ENCODE measurements around the gene SCUBE2. TPM values are rescaled to one million over a fixed set of nuclear protein-coding genes. Genes with fewer than 3 reads are reported as not detected.

Gene SCUBE2
- total and polyA plus RNA-seq, 3 experiments from 2014 or later = 0.47 TPM; not detected in 2

- POLR2A ChIA-PET = no interaction called here
Observed at GRCh38 chr11:9120664-9121468, 29.5 kb upstream of the SCUBE2 start.

DNA sequence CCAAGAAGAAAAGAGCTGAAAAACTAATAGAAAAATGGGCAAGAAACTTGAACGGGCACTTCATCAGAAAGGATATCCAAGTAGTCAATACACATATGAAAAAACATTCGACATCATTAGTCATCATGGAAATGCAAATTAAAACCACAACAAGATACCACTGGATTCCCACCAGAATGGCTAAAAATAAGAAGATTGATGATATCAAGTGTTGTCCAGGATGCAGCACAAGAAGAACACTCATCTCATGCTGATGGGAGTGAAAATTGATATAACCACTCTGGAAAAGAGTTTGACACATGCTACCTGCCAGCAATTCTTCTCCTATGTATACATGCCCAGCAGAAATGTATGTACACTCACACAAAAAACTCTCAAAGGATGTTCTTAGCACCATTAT, 26.9 kb upstream of the SCUBE2 start:
- Mint-ChIP-seq H3K4me3 (no peak overlapping the region), H3K27ac (no peak overlapping the region), H3K36me3 (peaks cover 0 to 4% (median 0%) of the 10 kb centered on the region in 3 donors), H3K27me3 (peaks cover 7 to 11% of the 10 kb centered on the region in 2 donors), H3K9me3 (peaks cover under 1 to 2% (median 1%) of the 10 kb centered on the region in 5 donors), H3K4me1 (no peaks in the 10 kb centered on the region)
- H3K27me3 ChIP-seq (ENCODE audit: insufficient read depth, low read length, poor library complexity, severe bottlenecking) = no peaks in the 10 kb centered on the region
- no peaks in the 10 kb centered on the region for H3K4me1 ChIP-seq (ENCODE audit: insufficient read depth, low read length)
- DNase-seq = no peak
- H3K36me3 ChIP-seq (ENCODE audit: insufficient read depth, low read length) = no peaks in the 10 kb centered on the region
- H3K9me3 ChIP-seq (ENCODE audit: low read length) = no peaks in the 10 kb centered on the region
- H3K4me3 ChIP-seq (ENCODE audit: low read length) = no peak overlapping the region
- POLR2A ChIA-PET = no interaction called here
- no peak overlapping the region for H3K27ac ChIP-seq (ENCODE audit: low read depth, low read length)
- CTCF ChIA-PET = interaction anchor here (0.8 to 1.8 kb wide), 3 partner anchors 9 to 416 kb away, joined by 3 to 6 read pairs (median 4); no protein-coding TSS in a partner anchor

More at GRCh38 chr11:9120664-9121468, 29.5 kb upstream of the SCUBE2 start:
- H3K4me3 ChIP-seq (ENCODE audit: low read length) = no peak overlapping the region
- Mint-ChIP-seq H3K4me1 (no peaks in the 10 kb centered on the region), H3K9me3 (no peaks in the 10 kb centered on the region), H3K27ac (peak overlapping the region in 1 of 8 donors; percentile 43), H3K36me3 (no peaks in the 10 kb centered on the region), H3K27me3 (peaks cover 11% of the 10 kb centered on the region in 2 donors), H3K4me3 (no peak overlapping the region)
- H3K9me3 ChIP-seq (ENCODE audit: low read length) = no peaks in the 10 kb centered on the region
- no peak for DNase-seq
- H3K27ac ChIP-seq (ENCODE audit: low read depth, low read length) = no peak overlapping the region
- no peaks in the 10 kb centered on the region for H3K27me3 ChIP-seq (ENCODE audit: insufficient read depth, low read length, poor library complexity, severe bottlenecking)
- no peaks in the 10 kb centered on the region for H3K4me1 ChIP-seq (ENCODE audit: insufficient read depth, low read length)
- CTCF ChIA-PET = interaction anchor here (1.6 kb wide), 1 partner anchor 17 kb away, joined by 3 read pairs; no protein-coding TSS in a partner anchor
- H3K36me3 ChIP-seq (ENCODE audit: insufficient read depth, low read length) = no peaks in the 10 kb centered on the region

DNA sequence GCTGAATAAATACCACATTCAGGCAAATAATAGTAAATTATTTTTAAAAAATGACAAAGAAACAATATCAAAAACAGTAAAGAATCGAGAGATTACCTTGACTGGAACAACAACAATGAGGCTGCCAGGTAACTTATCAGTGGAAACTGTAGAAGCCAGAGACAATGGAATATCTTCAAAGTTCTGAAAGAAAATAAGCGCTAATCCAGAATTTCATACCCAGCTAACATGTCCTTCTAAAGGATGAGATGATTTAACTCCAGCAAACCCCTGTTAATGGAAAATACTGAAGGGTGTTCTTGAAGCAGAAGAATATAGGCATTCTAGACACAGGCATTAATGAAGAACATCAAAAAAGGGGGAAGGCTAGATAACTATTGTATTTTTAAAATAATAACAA, 20.7 kb upstream of the SCUBE2 start:
- H3K4me3 Mint-ChIP-seq = no peak overlapping the region
- POLR2A ChIA-PET = no interaction called here
- Histone ChIP-seq H3K36me3 (ENCODE audit: insufficient read depth, low read length) (no peaks in the 10 kb centered on the region), H3K27ac (ENCODE audit: low read depth, low read length) (no peak overlapping the region), H3K9me3 (ENCODE audit: low read length) (no peaks in the 10 kb centered on the region), H3K4me3 (ENCODE audit: low read length) (no peak overlapping the region), H3K27me3 (ENCODE audit: insufficient read depth, low read length, poor library complexity, severe bottlenecking) (no peaks in the 10 kb centered on the region), H3K4me1 (ENCODE audit: insufficient read depth, low read length) (no peaks in the 10 kb centered on the region)
- no peaks in the 10 kb centered on the region for H3K4me1 Mint-ChIP-seq
- peaks cover 0 to 7% of the 10 kb centered on the region in 2 donors for H3K27me3 Mint-ChIP-seq
- no peak for DNase-seq
- H3K9me3 Mint-ChIP-seq = peaks cover 13 to 16% (median 14%) of the 10 kb centered on the region in 5 donors
- peaks cover 0 to 12% (median 0%) of the 10 kb centered on the region in 3 donors for H3K36me3 Mint-ChIP-seq
- H3K27ac Mint-ChIP-seq = no peak overlapping the region
- CTCF ChIA-PET = no interaction called here

- H3K27ac Mint-ChIP-seq = no peak overlapping the region
- no peak for DNase-seq
- ChIA-PET POLR2A (no interaction called here), CTCF (interaction anchor here (0.9 kb wide), 1 partner anchor 28 kb away, joined by 3 read pairs; no protein-coding TSS in a partner anchor)
- Histone ChIP-seq H3K27ac (ENCODE audit: low read depth, low read length) (no peak overlapping the region), H3K9me3 (ENCODE audit: low read length) (no peaks in the 10 kb centered on the region), H3K27me3 (ENCODE audit: insufficient read depth, low read length, poor library complexity, severe bottlenecking) (no peaks in the 10 kb centered on the region), H3K4me3 (ENCODE audit: low read length) (no peak overlapping the region), H3K36me3 (ENCODE audit: insufficient read depth, low read length) (no peaks in the 10 kb centered on the region), H3K4me1 (ENCODE audit: insufficient read depth, low read length) (no peaks in the 10 kb centered on the region)
- no peak overlapping the region for H3K4me3 Mint-ChIP-seq
- H3K27me3 Mint-ChIP-seq = peaks cover 0 to 11% of the 10 kb centered on the region in 2 donors
- no peaks in the 10 kb centered on the region for H3K4me1 Mint-ChIP-seq
- peaks cover 0 to 14% (median 0%) of the 10 kb centered on the region in 3 donors for H3K36me3 Mint-ChIP-seq
- peaks cover 13 to 16% (median 14%) of the 10 kb centered on the region in 5 donors for H3K9me3 Mint-ChIP-seq
Observed at GRCh38 chr11:9109858-9110731, 18.7 kb upstream of the SCUBE2 start.

- ChIA-PET CTCF (no interaction called here), POLR2A (no interaction called here)
- Histone ChIP-seq H3K4me3 (ENCODE audit: low read length) (no peak overlapping the region), H3K4me1 (ENCODE audit: insufficient read depth, low read length) (no peaks in the 10 kb centered on the region), H3K27me3 (ENCODE audit: insufficient read depth, low read length, poor library complexity, severe bottlenecking) (no peaks in the 10 kb centered on the region), H3K36me3 (ENCODE audit: insufficient read depth, low read length) (no peaks in the 10 kb centered on the region), H3K9me3 (ENCODE audit: low read length) (no peaks in the 10 kb centered on the region), H3K27ac (ENCODE audit: low read depth, low read length) (no peak overlapping the region)
- no peak overlapping the region for H3K27ac Mint-ChIP-seq
- H3K4me1 Mint-ChIP-seq = no peaks in the 10 kb centered on the region
- DNase-seq = no peak
- H3K9me3 Mint-ChIP-seq = no peaks in the 10 kb centered on the region
- peaks cover 0 to 2% (median 0%) of the 10 kb centered on the region in 3 donors for H3K36me3 Mint-ChIP-seq
- no peak overlapping the region for H3K4me3 Mint-ChIP-seq
- H3K27me3 Mint-ChIP-seq = peaks cover 0 to 32% of the 10 kb centered on the region in 2 donors
Observed at GRCh38 chr11:9104580-9104979, 13.2 kb upstream of the SCUBE2 start.

GRCh38 chr11:9103542-9104276, 12.3 kb upstream of the SCUBE2 start:
- CTCF ChIA-PET = no interaction called here
- H3K9me3 Mint-ChIP-seq = no peaks in the 10 kb centered on the region
- no peak overlapping the region for H3K4me3 Mint-ChIP-seq

DNA sequence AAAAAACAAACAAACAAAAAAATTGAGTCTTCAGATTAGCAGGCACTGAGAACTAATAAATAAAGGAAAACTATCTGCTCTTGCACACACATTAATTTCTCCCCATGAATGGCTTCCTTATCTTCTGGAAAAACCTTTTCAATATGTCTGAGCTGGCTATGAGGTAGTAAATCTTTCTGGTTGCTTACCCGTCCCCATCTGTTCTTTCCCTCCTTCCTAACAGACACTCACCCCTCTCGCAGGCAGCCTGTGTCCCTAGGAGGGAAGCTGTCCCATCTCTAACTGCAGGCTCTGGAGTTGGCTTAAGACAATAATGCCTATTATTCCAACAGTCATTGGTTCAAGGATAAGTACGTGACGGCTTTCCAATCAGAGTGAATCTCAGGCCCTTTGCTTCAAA, 8.2 kb upstream of the SCUBE2 start:
- Mint-ChIP-seq H3K27ac (no peak overlapping the region), H3K9me3 (no peaks in the 10 kb centered on the region), H3K36me3 (no peaks in the 10 kb centered on the region), H3K4me1 (no peaks in the 10 kb centered on the region), H3K27me3 (peaks cover 5 to 45% of the 10 kb centered on the region in 2 donors), H3K4me3 (no peak overlapping the region)
- H3K27me3 ChIP-seq (ENCODE audit: insufficient read depth, low read length, poor library complexity, severe bottlenecking) = no peaks in the 10 kb centered on the region
- no peaks in the 10 kb centered on the region for H3K9me3 ChIP-seq (ENCODE audit: low read length)
- H3K4me3 ChIP-seq (ENCODE audit: low read length) = no peak overlapping the region
- H3K4me1 ChIP-seq (ENCODE audit: insufficient read depth, low read length) = no peaks in the 10 kb centered on the region
- ChIA-PET CTCF (no interaction called here), POLR2A (interaction anchor here (0.7 kb wide), 1 partner anchor 260 kb away, joined by 5 read pairs; no protein-coding TSS in a partner anchor)
- no peak overlapping the region for H3K27ac ChIP-seq (ENCODE audit: low read depth, low read length)
- DNase-seq = no peak
- H3K36me3 ChIP-seq (ENCODE audit: insufficient read depth, low read length) = no peaks in the 10 kb centered on the region

More at GRCh38 chr11:9103542-9104276, 12.3 kb upstream of the SCUBE2 start:
- Histone ChIP-seq H3K27me3 (ENCODE audit: insufficient read depth, low read length, poor library complexity, severe bottlenecking) (no peaks in the 10 kb centered on the region), H3K9me3 (ENCODE audit: low read length) (no peaks in the 10 kb centered on the region), H3K36me3 (ENCODE audit: insufficient read depth, low read length) (no peaks in the 10 kb centered on the region), H3K4me3 (ENCODE audit: low read length) (no peak overlapping the region), H3K4me1 (ENCODE audit: insufficient read depth, low read length) (no peaks in the 10 kb centered on the region), H3K27ac (ENCODE audit: low read depth, low read length) (no peak overlapping the region)
- DNase-seq = no peak
- Mint-ChIP-seq H3K27me3 (peaks cover 0 to 31% of the 10 kb centered on the region in 2 donors), H3K27ac (no peak overlapping the region), H3K4me1 (no peaks in the 10 kb centered on the region), H3K36me3 (peaks cover 0 to 2% (median 0%) of the 10 kb centered on the region in 3 donors)
- POLR2A ChIA-PET = no interaction called here

All from CD8-positive, alpha-beta memory T cell (primary cell).